Stimulated activated CD4-positive, alpha-beta T cell treated with anti-CD3 and anti-CD28 coated beads, Interleukin-1b, Interleukin-23, amount 100 ng/mL, for 1 hour (primary cell): ENCODE results near the gene PCDHB14.
"Not testable (repeated sequence)": the region's sequence is repeated elsewhere in the genome, so short reads cannot be mapped to it uniquely, and the experiment has no call there.

Experiments used
- DNase-seq, 2 donors: peaks; one replicate each; pipeline ENCODE4 v3.0.0-alpha.2; 2020; ENCODE audit warnings: low read depth in 2 of 2

PCDHB14 gene

GRCh38 chr5:141210281-141210680, 12.9 kb upstream of the PCDHB14 start:
- DNase-seq: not testable (repeated sequence)

- not testable (repeated sequence) for DNase-seq
Measured at GRCh38 chr5:141210849-141211248, 12.3 kb upstream of the PCDHB14 start.

GRCh38 chr5:141213656-141214339, 9.3 kb upstream of the PCDHB14 start, which contains the start of gene PCDHB13:
Gene PCDHB13, plus strand, starts transcription at chr5:141213919. Its CDS starts 205 bp downstream, at chr5:141214124.
- DNase-seq: not testable (repeated sequence)

DNA sequence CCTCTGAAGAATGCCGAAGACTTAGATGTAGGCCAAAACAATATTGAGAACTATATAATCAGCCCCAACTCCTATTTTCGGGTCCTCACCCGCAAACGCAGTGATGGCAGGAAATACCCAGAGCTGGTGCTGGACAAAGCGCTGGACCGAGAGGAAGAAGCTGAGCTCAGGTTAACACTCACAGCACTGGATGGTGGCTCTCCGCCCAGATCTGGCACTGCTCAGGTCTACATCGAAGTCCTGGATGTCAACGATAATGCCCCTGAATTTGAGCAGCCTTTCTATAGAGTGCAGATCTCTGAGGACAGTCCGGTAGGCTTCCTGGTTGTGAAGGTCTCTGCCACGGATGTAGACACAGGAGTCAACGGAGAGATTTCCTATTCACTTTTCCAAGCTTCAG, 8.6 kb upstream of the PCDHB14 start:
- DNase-seq: not testable (repeated sequence)

- not testable (repeated sequence) for DNase-seq
Measured at GRCh38 chr5:141215504-141215903, 7.6 kb upstream of the PCDHB14 start.

GRCh38 chr5:141216035-141216434, 7.1 kb upstream of the PCDHB14 start:
- DNase-seq: not testable (repeated sequence)

DNA sequence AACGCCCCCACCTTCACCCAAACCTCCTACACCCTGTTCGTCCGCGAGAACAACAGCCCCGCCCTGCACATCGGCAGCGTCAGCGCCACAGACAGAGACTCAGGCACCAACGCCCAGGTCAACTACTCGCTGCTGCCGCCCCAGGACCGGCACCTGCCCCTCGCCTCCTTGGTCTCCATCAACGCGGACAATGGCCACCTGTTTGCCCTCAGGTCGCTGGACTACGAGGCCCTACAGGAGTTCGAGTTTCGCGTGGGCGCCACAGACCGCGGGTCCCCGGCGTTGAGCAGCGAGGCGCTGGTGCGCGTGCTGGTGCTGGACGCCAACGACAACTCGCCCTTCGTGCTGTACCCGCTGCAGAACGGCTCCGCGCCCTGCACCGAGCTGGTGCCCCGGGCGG, 1.7 kb downstream of the PCDHB14 start:
- not testable (repeated sequence) for DNase-seq

DNA sequence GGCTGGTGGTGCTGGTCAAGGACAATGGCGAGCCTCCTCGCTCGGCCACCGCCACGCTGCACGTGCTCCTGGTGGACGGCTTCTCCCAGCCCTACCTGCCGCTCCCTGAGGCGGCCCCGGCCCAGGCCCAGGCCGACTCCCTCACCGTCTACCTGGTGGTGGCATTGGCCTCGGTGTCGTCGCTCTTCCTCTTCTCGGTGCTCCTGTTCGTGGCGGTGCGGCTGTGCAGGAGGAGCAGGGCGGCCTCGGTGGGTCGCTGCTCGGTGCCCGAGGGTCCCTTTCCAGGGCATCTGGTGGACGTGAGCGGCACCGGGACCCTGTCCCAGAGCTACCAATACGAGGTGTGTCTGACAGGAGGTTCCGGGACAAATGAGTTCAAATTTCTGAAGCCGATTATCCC, 2.3 kb downstream of the PCDHB14 start:
- not testable (repeated sequence) for DNase-seq

DNA sequence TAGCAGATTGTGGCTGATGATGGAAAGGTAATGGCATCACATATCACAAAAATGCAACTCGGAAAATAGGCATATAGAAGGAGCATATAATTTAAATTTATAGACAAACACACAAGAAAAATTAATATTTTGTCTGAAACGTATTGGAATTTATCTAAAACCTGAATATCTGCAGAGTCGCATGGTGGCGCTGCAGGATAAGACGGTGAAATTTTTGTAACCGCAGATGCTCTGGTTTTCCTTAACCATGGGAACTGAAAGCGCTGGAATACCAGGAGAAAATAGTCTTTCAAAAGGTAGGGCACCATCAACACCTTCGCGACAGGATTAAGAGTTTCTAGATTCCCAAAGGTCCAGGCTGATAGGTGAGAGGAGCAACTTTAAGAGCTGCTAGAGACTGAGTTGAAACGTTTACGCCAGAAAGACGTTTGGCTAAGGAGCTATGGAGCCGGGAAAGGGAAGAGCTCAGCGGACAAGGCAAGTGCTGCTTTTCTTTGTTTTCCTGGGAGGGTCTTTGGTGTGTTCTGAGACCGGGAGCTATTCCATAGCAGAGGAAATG, 11.0 kb downstream of the PCDHB14 start:
- no peak for DNase-seq

DNA sequence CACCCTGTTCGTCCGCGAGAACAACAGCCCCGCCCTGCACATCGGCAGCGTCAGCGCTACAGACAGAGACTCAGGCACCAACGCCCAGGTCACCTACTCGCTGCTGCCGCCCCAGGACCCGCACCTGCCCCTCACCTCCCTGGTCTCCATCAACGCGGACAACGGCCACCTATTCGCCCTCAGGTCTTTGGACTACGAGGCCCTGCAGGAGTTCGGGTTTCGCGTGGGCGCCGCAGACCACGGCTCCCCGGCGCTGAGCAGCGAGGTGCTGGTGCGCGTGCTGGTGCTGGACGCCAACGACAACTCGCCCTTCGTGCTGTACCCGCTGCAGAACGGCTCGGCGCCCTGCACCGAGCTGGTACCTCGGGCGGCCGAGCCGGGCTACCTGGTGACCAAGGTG, 12.8 kb downstream of the PCDHB14 start:
- DNase-seq: not testable (repeated sequence)

GRCh38 chr5:141236516-141237313, 13.6 kb downstream of the PCDHB14 start:
- DNase-seq: no peak

DNA sequence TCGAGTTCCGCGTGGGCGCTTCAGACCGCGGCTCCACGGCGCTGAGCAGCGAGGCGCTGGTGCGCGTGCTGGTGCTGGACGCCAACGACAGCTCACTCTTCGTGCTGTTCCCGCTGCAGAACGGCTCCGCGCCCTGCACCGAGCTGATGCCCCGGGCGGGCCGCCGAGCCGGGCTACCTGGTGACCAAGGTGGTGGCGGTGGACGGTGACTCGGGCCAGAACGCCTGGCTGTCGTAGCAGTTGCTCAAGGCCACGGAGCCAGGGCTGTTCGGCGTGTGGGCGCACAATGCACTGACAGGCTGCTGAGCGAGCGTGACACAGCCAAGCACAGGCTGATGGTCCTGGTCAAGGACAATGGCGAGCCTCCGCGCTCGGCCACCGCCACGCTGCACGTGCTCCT, 18.4 kb downstream of the PCDHB14 start:
- DNase-seq: no peak

DNA sequence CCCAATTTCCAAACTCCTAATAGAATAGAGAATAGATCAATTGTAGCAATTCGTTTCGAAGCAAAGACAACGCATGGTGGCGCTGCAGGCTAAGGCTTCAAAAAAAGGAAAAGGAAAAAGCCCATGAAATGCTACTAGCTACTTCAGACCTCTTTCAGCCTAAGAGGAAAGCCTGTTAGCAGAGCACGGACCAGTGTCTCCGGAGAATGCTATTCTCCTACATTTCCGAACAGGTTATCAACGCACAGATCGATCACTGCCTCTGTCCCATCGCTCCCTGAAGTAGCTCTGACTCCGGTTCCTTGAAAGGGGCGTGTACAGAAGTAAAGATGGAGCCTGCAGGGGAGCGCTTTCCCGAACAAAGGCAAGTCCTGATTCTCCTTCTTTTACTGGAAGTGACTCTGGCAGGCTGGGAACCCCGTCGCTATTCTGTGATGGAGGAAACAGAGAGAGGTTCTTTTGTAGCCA, 22.1 kb downstream of the PCDHB14 start, which contains the start of gene PCDHB15:
PCDHB15 (plus strand) TSS at position 146 of the 468 bp plus-strand sequence; CDS start at position 330, 184 bp downstream.
- no peak for DNase-seq

DNA sequence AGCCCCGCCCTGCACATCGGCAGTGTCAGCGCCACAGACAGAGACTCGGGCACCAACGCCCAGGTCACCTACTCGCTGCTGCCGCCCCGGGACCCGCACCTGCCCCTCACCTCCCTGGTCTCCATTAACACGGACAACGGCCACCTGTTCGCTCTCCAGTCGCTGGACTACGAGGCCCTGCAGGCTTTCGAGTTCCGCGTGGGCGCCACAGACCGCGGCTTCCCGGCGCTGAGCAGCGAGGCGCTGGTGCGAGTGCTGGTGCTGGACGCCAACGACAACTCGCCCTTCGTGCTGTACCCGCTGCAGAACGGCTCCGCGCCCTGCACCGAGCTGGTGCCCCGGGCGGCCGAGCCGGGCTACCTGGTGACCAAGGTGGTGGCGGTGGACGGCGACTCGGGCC, 23.8 kb downstream of the PCDHB14 start:
- DNase-seq: not testable (repeated sequence)

GRCh38 chr5:141247434-141247833, 24.3 kb downstream of the PCDHB14 start:
- not testable (repeated sequence) for DNase-seq

GRCh38 chr5:141250576-141250975, 27.4 kb downstream of the PCDHB14 start:
- DNase-seq: no peak

DNA sequence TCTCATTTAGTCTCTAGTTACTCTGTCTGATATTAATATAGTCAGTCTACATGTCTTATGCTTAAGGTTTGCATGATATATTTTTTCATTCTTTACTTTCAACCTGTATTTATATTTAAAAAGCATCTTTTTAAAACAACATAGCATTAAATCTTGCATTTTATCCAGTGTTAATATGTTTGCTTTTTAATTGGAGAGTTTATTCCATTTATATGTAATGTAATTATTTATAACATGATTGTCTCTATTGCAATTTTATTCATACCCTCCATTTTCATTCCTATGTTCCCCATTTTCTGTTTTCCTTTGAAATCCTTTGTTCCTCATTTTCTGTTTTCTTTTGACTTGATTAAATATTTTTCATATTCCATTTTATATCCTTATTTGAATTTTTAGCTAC, 35.3 kb downstream of the PCDHB14 start:
- DNase-seq: no peak

GRCh38 chr5:141258948-141259347, 35.8 kb downstream of the PCDHB14 start:
- no peak for DNase-seq

DNA sequence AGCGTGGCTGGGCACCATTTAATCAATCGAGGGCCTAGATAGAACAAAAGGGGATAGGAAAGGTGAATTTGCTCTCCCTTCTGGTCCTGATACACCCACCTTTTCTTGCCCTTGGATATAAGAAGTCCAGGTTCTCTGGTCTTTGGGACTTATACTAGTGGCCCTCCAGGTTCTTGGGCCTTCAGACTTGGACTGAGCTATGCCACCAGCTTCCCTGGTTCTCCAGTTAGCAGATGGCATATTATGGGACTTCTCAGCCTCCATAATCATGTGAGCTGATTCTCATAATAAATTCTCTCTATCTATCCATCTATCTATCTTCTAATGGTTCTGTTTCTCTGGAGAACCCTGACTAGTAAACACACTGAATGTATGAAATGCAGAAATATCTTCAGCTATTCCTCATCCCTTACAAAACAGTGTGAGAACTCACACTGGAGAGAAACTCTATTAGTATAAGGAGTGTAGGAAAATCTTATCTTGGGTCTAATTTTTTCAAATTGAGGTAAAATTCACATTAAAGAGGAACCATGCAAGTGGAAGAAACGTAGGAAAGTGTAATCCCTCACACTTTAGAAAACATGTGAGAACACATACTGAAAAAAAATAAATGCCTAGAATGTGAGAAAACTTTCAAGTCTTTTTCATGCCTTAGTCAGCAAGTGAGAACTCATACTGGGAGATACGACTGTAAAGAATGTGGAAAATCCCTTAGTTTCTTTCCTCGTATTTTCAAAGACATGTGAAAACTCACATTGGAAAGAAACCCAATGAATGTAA, 37.5 kb downstream of the PCDHB14 start:
- DNase-seq: no peak

- DNase-seq: no peak
Measured at GRCh38 chr5:141261238-141261546, 38.0 kb downstream of the PCDHB14 start.

GRCh38 chr5:141269195-141269594, 46.1 kb downstream of the PCDHB14 start:
- DNase-seq: no peak

DNA sequence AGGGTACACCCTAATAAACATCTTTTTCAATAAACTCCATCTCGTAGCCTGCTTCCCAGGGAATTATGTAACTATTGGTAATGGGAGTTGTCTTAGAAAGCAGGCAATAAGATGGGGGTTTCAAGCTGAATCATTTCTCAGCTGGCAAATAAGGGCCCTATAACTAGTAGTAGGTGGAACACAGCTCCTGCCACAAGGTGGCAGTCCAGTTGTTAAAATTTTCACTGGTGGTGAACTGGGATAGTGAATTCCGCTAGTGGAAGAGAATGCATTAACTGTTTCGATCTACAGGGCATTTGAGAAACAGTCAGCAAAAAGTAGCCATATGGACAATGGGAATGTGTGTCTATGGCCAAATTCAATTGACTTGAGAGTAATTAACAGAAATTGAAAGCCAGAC, 49.8 kb downstream of the PCDHB14 start:
- DNase-seq: no peak
